Measurements from ENCODE around the gene ACP7.

DNA sequence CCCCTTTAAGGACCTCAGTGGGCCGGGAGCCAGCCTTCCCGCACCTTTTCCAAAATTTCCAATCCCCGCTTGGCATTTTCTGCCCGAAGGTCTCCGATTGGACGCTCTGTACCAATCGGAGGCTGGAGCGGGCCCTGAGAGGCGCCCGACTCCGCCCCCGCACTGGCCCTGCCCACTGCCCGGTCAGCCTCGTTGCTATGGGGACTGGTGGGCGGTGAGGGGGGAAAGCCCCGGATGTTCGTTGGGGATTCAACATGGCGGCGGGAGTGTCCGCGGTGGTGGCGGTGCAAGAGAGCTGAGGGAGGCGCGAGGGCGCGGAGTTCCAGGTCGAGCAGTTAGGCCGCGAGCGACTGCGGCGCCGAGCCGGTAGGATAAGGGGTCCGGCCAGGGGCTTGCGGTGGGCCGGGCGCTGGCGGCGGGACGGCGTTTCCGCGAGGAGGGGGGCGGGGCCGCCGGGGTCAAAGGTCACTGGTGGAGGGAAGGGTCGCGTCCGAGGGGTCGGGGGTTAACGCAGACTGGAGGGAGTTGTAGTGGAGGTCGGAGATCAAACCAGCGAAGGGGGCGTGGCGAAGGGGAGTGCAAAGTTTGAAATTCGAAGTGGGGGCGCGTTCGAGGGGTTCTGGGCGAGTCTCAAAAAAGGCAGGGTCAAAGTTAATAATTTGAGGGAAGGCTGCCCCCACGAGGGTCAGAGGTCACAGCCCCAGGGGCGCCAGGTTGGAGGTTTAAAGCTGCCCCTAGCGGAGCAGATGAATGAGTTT is 41.6 kb downstream of the ACP7 start, which contains the start of gene PAK4:
- TF ChIP-seq, protein P1, sequence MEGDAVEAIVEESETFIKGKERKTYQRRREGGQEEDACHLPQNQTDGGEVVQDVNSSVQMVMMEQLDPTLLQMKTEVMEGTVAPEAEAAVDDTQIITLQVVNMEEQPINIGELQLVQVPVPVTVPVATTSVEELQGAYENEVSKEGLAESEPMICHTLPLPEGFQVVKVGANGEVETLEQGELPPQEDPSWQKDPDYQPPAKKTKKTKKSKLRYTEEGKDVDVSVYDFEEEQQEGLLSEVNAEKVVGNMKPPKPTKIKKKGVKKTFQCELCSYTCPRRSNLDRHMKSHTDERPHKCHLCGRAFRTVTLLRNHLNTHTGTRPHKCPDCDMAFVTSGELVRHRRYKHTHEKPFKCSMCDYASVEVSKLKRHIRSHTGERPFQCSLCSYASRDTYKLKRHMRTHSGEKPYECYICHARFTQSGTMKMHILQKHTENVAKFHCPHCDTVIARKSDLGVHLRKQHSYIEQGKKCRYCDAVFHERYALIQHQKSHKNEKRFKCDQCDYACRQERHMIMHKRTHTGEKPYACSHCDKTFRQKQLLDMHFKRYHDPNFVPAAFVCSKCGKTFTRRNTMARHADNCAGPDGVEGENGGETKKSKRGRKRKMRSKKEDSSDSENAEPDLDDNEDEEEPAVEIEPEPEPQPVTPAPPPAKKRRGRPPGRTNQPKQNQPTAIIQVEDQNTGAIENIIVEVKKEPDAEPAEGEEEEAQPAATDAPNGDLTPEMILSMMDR (IDR thresholded peaks at IDR 0.05) = peak in 1 of 6 experiments; percentile 28
- peak; percentile 66 to 91 for TF ChIP-seq POLR2A (IDR thresholded peaks at IDR 0.05)
